SIG-M5 treated with dmso at 0.1 percent for 504 hours (cell line): Measurements from ENCODE around the gene CNTF.
A peak's percentile ranks its signal among the peaks of the same experiment; 100 is the strongest.

Experiments used
- DNase-seq: peaks from one replicate; lab custom pipeline; 2025; ENCODE audit not compliant: unreplicated experiment; lab: John Stamatoyannopoulos, UW

The CNTF gene

DNA sequence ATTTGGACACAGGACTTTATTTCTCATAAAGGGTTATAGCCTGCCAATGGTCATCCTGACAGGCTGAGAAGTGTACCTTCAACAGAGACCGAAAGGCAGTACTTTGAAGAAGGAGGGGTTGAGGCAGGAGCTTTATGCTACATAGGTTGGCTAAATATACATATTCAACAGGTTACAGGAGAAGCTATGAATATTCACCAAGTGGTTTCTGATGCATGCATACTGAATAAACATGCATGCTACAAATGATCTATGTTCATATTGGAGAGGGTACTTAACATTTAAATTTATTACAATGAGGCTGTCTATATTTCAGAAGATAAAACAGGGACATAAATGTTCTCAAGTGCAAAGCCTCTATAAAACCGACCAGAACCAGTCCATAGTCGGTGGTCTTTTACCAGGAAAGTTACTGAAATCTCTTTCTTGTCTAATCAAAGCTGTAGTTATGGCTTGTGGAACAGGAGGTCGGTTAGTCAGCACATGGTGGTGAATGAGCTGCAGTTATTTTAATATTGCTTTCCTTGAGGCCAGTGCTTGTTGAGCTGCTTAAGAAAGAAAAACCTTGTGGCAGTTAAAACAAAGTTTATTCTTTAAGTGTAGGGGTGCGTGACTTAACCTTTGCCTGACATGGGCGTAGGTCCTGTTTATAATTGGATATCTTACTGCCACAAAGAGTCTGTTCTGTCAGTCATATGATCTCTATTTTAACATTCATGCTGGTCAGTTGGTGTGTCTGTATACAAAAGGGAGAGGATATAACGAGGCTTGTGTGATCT is 19.5 kb downstream of the CNTF start:
- no peak for DNase-seq

DNA sequence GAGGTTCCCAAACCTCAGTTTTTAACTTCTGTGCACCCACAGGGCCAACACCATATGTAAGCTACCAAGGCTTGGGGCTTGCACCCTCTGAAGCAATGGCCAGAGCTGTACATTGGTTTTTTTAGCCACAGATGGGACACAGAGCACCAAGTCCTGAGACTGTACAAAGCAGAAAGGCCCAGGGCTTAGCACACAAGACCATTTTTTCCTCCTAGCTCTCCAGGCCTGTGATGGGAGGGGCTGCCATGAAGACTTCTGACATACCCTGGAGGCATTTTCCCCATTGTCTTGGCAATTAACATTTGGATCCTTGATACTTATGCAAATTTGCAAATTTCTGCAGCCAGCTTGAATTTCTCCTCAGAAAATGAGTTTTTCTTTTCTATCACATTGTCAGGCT is 23.4 kb downstream of the CNTF start:
- DNase-seq: no peak

DNA sequence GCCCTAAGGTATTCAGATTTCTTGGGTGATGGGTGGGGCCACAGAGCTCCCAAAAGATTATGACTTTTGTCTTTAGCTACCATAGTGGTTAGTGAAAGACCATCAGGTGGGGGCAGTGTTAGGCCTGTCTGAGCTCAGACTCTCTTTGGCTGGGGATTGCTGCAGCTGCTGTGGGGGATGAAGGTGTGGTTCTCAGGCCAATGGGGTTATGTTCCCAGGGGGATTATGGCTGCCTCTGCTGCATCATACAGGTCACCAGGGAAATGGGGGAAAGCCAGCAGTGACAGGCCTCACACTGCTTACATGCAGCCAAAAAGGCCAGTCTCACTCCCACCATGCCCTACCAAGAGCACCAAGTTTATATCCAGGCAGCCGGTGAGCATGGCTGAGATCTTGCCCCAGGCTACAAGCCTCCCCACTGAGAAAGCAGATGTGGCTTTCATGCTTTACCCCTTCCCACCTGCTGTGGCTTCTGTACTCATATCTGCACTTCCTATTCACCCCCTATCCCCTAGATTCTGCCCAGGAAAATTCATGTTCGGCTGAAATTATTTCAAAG is 24.8 kb downstream of the CNTF start:
- no peak for DNase-seq

DNA sequence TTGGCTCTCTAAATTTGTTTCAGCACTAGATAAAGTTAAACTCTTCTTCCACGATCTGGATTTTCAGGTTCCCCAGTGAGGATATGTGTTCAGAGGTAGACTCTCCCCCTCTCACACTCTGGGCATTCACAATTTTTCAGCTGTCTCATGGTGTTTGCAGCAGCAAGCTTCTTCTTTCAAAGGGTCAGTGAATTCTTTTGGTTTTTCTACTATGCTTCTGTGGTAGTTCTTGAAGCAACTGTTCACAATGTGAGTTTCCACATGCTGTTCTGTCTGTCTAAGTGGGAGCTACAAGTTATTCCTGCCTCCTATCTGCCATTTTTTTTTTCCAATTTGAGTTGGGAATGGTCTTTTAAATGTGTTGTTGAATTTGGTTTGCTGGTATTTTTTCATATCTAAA is 25.4 kb downstream of the CNTF start:
- no peak for DNase-seq

GRCh38 chr11:58649623-58650022 is 27.2 kb downstream of the CNTF start:
- DNase-seq: no peak

- no peak for DNase-seq
Observed at GRCh38 chr11:58650496-58650895, 28.0 kb downstream of the CNTF start.

DNA sequence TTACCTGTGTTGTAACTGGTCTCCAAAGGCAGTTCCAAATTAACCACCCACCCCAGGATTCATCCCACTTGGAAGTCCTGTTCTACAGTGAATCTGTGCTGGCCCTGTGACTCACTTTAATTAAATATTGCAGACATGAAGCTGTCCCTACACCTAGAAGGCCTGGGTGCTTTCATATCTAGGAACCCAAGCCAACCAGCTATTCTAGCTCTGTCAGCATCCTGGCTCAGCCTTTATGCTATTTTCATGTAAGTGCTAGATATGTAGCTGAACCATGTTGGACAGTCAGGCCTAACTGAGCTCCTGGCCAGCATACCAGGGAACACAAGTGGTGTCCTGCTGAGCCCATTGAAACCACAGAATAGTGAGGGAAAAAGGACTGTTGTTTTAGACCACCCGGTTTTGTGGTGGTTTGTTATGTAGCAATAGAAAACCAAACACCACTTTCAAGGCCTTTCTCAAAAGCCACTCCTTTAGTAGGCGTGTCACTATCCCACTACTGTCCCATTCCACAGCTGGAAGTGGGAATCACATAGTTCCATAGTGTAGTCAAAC is 30.3 kb downstream of the CNTF start:
- DNase-seq: no peak

DNA sequence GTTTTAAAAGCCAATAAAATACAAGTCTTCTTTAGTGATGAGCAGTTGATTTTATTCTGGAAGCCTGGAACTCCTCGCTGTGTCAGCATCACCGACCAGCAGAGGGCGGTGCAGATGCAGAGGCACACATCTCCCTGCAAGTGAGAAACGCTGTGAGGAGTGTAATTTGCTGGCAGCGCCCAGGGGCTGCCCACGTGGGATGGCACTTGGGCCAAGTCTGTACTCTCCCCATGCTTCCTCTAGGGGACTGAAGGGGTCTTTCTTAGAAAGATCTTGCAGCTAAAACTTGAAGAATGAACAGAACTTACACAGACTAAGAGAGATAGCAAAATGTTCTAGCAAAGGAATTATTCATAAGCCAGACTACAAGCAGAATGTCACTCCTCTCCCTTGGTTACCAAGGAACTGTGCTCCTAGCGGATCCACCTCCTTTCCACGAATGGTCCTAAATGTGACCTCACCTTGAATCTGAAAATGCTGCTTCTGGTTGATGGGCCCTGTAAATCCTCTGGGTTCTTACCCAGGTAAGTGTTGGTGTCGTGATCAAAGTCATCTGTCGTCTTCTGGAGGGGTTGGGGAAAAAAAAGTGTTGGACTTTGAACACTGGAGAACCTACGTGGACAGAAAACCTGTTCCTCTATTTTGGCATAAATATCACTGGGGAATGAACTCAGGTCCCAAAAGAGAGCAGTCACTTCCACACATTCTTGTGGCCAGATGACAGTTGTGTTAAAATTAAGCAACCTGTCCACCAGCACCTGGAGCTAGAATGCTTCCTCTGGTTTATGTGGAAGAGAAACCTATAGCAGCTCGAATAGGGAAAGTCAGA is 31.8 kb downstream of the CNTF start:
- DNase-seq: peak; percentile 60

GRCh38 chr11:58654908-58655296 is 32.4 kb downstream of the CNTF start:
- DNase-seq: no peak

- DNase-seq: no peak
Observed at GRCh38 chr11:58656348-58656747, 33.9 kb downstream of the CNTF start.

DNA sequence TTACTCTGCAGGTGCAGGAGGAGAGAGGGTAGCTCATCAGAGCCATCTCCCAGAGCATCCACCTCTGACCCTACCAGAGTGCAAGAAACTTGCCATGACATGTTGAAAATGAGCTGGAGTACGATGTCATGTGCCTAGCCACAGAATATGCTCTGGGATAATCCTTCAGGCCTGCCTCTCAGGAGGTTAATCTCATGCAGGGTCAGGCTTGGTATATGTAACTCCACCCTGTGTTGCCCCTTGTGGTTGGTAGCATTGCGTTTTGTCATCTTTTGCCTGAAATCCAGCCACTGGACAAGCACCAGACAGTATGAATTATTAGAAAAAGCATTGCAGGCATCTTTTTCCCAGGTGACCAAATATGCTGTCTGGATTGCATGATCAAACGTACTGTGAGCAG is 36.2 kb downstream of the CNTF start:
- no peak for DNase-seq

DNA sequence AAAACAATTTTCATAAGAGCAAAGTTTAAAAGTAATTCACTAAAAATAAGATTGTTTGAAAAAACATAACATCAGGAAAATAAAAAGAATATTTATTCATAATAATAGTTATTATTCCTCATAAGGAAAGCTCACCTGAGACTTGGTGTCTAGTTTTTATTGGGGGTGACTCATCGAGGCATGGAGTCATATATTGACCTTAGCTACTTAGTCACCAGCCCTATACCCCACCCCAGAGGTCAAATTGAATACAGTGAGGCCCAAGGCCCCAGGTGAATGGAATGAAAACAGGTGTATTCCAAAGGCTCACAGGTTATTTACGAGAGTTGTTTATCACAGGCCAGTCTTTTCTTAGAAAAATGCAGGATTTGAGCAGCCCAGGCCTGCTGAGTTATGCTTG is 36.9 kb downstream of the CNTF start:
- DNase-seq: no peak

DNA sequence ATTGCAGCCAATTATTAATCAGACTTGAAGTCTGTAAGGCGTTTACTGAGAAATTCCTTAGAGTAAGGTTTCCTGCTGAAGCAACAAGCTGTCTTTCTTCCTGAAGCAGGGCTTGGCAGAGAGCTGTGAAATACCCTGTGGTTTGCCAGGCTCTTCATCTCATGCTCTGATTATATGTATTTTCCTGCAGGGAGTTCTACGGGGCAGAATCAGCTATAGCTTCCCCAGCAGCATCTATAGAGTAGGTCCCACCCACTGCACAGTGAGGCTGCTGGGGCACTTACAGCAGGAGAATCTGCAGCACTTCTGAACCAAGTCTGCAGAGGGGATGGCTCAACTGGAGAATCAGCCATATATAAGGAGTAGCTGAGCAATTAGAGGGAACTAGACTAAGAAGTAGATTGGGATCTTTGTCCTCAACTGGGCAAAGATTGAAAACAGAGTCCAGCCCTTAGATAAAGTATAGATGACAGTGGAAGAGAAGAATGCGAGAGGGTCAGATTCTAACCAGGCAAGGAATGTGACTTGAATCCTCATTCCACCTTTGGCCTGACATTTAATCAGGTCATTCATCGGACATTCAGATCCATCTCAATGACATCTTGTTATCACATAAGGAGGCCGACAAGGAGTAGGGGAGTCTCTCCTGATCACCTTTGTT is 37.6 kb downstream of the CNTF start:
- DNase-seq: no peak

DNA sequence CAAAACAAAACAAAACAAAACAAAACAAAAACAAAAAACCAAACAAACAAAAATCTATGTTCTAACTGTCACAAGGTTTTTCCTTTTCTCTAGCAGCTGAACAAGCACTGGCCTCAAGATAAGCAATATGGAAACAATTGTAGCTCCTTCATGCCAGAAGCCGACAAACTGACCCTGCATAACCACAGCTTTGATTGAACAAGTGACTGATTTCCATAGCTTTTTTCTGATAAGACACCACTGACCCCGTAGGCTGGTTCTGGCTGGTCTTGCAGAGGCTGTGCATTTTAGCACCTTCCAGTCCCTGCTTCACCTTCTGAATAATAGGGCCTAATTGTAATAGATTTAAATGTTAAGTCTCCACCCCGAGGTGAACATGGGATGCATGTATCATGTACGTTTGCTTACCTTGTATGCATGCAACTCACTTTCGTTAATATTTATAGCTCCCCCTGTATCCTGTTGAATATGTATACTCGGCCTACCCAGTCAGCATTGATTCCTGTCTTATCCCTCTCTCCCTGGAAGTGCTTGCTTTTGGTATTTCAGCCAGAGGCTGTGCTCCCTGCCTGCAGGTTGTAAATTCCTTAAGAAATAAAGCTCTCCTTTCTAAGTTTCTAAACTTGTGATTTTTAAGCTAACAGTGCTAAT is 49.6 kb downstream of the CNTF start:
- no peak for DNase-seq

DNA sequence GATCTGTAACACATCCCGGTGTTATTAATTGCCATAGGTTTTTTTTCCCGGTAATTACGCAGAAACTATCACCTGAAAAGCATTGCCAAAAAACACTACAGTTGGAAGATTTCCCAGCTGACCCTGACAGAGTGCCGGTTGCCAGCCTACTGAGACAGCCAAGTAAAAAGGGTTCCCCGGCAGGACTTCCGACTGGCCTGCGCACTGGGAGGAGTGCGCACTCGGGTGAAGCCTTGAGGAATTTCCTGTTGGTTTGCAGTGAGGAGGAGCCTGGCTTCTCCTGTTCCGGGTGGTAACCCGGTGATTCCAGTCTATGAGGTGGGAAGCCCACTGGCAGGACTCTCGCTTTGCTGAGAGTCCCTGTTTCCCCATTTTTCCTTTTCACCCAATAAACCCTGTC is 52.1 kb downstream of the CNTF start:
- DNase-seq: no peak
